Measurements from ENCODE around the gene CYP3A4.

- no peak for TF ChIP-seq EP300 (IDR thresholded peaks at IDR 0.05)
- TF ChIP-seq POLR2AphosphoS5 (IDR thresholded peaks at IDR 0.05) = no peak
These were observed 54.3 kb downstream of the CYP3A4 start for GRCh38 chr7:99729486-99730237.
